Measurements from ENCODE around the gene NRP2.

- TF ChIP-seq CTCF (IDR thresholded peaks at IDR 0.05): no peak
- no peak for TF ChIP-seq POLR2A (IDR thresholded peaks at IDR 0.05)
Measured at GRCh38 chr2:205701509-205701908, 19.2 kb downstream of the NRP2 start.

Data from prostate gland (tissue), 2 donors.